GM12878 (cell line): ENCODE data around the gene CTDSP1. TPM values are rescaled to one million over a fixed set of nuclear protein-coding genes. Genes with fewer than 3 reads are reported as not detected.

Experiments
- ATF3 ChIP-seq: IDR thresholded peaks from 2 replicates; pipeline ENCODE4 v1.6.1; 2011; ENCODE audit warnings: low read depth, mild to moderate bottlenecking, low read length, moderate library complexity, borderline replicate concordance; ENCODE audit errors: extremely low read depth
- ATF7 ChIP-seq: fragments of 450-650 bp; IDR thresholded peaks from 2 replicates; pipeline ENCODE4 v1.6.1; 2016; ENCODE audit warnings: low read depth, mild to moderate bottlenecking
- E2F4 ChIP-seq: IDR thresholded peaks from 2 replicates; pipeline ENCODE4 v1.6.1; 2012; ENCODE audit warnings: low read depth, low read length, improper control_type of control experiment
- HDGF ChIP-seq: fragments of 450-650 bp; IDR thresholded peaks from 2 replicates; pipeline ENCODE4 v1.6.1; 2016; ENCODE audit warnings: antibody characterized with exemption
- IKZF2 ChIP-seq, 2 experiments: fragments of 450-650 bp; IDR thresholded peaks; 2 replicates each; pipeline ENCODE4 v1.6.1; 2017; ENCODE audit warnings: mild to moderate bottlenecking in 2 of 2, moderate library complexity in 2 of 2
- NR2F1 ChIP-seq: fragments of 450-650 bp; conservative IDR thresholded peaks from 2 replicates; pipeline ENCODE4 v1.6.1; 2017; ENCODE audit warnings: mild to moderate bottlenecking
- PRDM15 ChIP-seq: fragments of 450-650 bp; formaldehyde crosslinking; IDR thresholded peaks from 2 replicates; pipeline ENCODE4 v1.4.0; 2020; ENCODE audit warnings: mild to moderate bottlenecking, moderate library complexity
- RAD51 ChIP-seq: fragments of 450-650 bp; IDR thresholded peaks from 2 replicates; pipeline ENCODE4 v1.6.1; 2016; ENCODE audit warnings: moderate library complexity, mild to moderate bottlenecking, inconsistent platforms
- RCOR1 ChIP-seq: conservative IDR thresholded peaks from 2 replicates; pipeline ENCODE4 v1.6.1; 2012; ENCODE audit warnings: low read depth, low read length, improper control_type of control experiment
- REST ChIP-seq: IDR thresholded peaks from 2 replicates; pipeline ENCODE4 v1.6.1; 2012; ENCODE audit warnings: mild to moderate bottlenecking, low read depth, low read length
- SP1 ChIP-seq: IDR thresholded peaks from one replicate; pipeline ENCODE4 v1.6.1; 2011; ENCODE audit warnings: low read depth, low read length
- SPI1 ChIP-seq: IDR thresholded peaks from 2 replicates; pipeline ENCODE4 v1.6.1; 2011; ENCODE audit warnings: low read depth, mild to moderate bottlenecking, low read length, moderate library complexity, borderline replicate concordance; ENCODE audit not compliant: insufficient read depth
- TCF12 ChIP-seq: IDR thresholded peaks from 2 replicates; pipeline ENCODE4 v1.6.1; 2011; ENCODE audit warnings: low read depth, mild to moderate bottlenecking, low read length
- TCF7 ChIP-seq: IDR thresholded peaks from 2 replicates; pipeline ENCODE4 v1.6.1; 2014; ENCODE audit warnings: antibody characterized with exemption, borderline replicate concordance
- USF2 ChIP-seq: IDR thresholded peaks from 2 replicates; pipeline ENCODE4 v1.6.1; 2011; ENCODE audit warnings: low read depth, low read length, improper control_type of control experiment, borderline replicate concordance
- ZBED1 ChIP-seq: IDR thresholded peaks from 2 replicates; pipeline ENCODE4 v1.6.1; 2016; ENCODE audit warnings: borderline replicate concordance
- ZNF207 ChIP-seq: fragments of 450-650 bp; IDR thresholded peaks from 2 replicates; pipeline ENCODE4 v1.6.1; 2014; ENCODE audit warnings: antibody characterized with exemption, mild to moderate bottlenecking, borderline replicate concordance
- ZNF24 ChIP-seq: fragments of 450-650 bp; IDR thresholded peaks from 2 replicates; pipeline ENCODE4 v1.6.1; 2017; ENCODE audit warnings: antibody characterized with exemption, mild to moderate bottlenecking
- ZNF384 ChIP-seq: IDR thresholded peaks from 2 replicates; pipeline ENCODE4 v1.6.1; 2012; ENCODE audit warnings: low read depth, mild to moderate bottlenecking, low read length, improper control_type of control experiment, borderline replicate concordance
- polyA plus RNA-seq, 11 experiments: library from polyadenylated mRNA; depleted of rRNA in 4 of 11; unstranded in 6 of 11; stranded (reverse) in 5 of 11; fragments of >200 nt; fragmentation: Nextera tagmentation in 4 of 11; fragmentation: Illumina TruSeq in 1 of 11; extraction: Ambion mirVana in 4 of 11; extraction: Trizol in 1 of 11; gene quantifications; 1 replicate in 1 of 11; 2 replicates in 10 of 11; pipeline versions ENCODE4 v1.2.1 to v1.2.3, GENCODE V29; 2011 to 2016; ENCODE audit warnings: inconsistent platforms in 2 of 11, missing spikeins in 2 of 11, low read depth in 1 of 11
- total RNA-seq, 4 experiments: library from RNA; depleted of rRNA in 3 of 4; stranded (reverse); fragments of >200 nt in 3 of 4; fragmentation: Illumina TruSeq in 1 of 4; extraction: Trizol in 1 of 4; gene quantifications; 2 replicates each; pipeline versions ENCODE4 v1.2.1 to v1.2.3, GENCODE V29; 2013 to 2021

CTDSP1 gene
- total and polyA plus RNA-seq, 10 of the 15 experiments (the other 5 are each of a cell fraction or from before 2014, with no cell fraction given): 3.0 to 75.9 (median 34.4) TPM

GRCh38 chr2:218399391-218400166 is at the start of gene CTDSP1 (continued):
- TF ChIP-seq REST: no peak
- TF ChIP-seq TCF12: no peak
- no peak for TF ChIP-seq ATF3
- no peak; the same call in none of the 2 replicates for TF ChIP-seq ZNF24
- no peak for TF ChIP-seq ZNF384
- no peak for TF ChIP-seq HDGF
- no peak for TF ChIP-seq RAD51
- peak; percentile 89 for TF ChIP-seq ZNF207
- TF ChIP-seq ZBED1: no peak; the same call in 1 of the 2 replicates
- no peak for TF ChIP-seq ATF7
- TF ChIP-seq TCF7: 0 out of 2 replicates have a peak, but pooled peaks have one; percentile 7
- peak; percentile 85 for TF ChIP-seq NR2F1
- TF ChIP-seq IKZF2 (IDR thresholded peaks at IDR 0.05): peak in 1 of 2 experiments; percentile 23; a peak in 1 of 4 replicates
- TF ChIP-seq PRDM15 (CRISPR knock-in tag): no peak
- TF ChIP-seq E2F4: 0 out of 2 replicates have a peak, but pooled peaks have one; percentile 21
- TF ChIP-seq USF2: no peak
- TF ChIP-seq SP1: peak; percentile 91
- no peak for TF ChIP-seq SPI1
- TF ChIP-seq RCOR1: peak; percentile 96; the same call in 1 of the 2 replicates
